ENCODE measurements around the gene PAM. TPM values are rescaled to one million over a fixed set of nuclear protein-coding genes. Genes with fewer than 3 reads are reported as not detected.

PAM gene
- total RNA-seq, 1 experiment from 2014 or later: 257 TPM

DNA sequence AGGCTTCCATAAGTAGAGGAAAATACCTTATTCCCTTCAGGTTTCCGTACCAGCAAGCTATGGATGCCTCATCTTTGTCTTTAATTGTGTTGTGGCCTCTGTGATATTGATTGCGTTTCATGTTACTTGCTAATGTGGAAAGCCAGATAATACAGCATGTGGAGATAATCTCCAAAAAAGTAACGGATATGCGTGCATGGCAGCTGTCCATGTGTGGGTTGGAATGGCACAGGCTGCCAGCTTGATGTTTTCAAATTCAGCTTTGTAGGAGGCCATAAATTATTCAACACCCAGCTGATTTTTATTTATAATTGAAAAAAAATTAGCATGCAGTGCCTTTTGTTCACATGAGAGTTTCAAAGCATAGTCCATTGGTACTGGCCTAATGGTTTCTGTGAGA is 219.9 kb downstream of the PAM start:
- ChIA-PET RAD21 (ENCODE audit: low non-redundant PET in 1 of 2, low total read pairs in 2 of 2, uncharacterized antibody in 2 of 2, unreplicated experiment in 2 of 2) (no interaction called here), POLR2A (no interaction called here), CTCF (no interaction called here)
- peaks cover 6 to 7% of the 10 kb centered on the region in 2 experiments; a peak in 2 of 4 replicates for H3K36me3 ChIP-seq (ENCODE audit: control insufficient read depth in 1 of 2, insufficient read depth in 2 of 2, low read length in 2 of 2)
- ATAC-seq (no peak), DNase-seq (ENCODE audit: low read depth, low spot score) (no peak)
- H3K27ac ChIP-seq (ENCODE audit: low read depth, low read length): no peak overlapping the region
- TF ChIP-seq EZH2phosphoT487 (IDR thresholded peaks at IDR 0.05; ENCODE audit: borderline replicate concordance): no peak
- no peak for TF ChIP-seq SIN3A (IDR thresholded peaks at IDR 0.05; ENCODE audit: low read depth)
- no peak for TF ChIP-seq YY1 (IDR thresholded peaks at IDR 0.05; ENCODE audit: extremely low read depth, insufficient replicate concordance, low read depth, low read length)
- no peak for TF ChIP-seq FOSL1 (IDR thresholded peaks at IDR 0.05; ENCODE audit: low read depth)
- no peak for TF ChIP-seq JUND (IDR thresholded peaks at IDR 0.05)
- no peak for TF ChIP-seq RAD21 (IDR thresholded peaks at IDR 0.05; ENCODE audit: low read depth)
- TF ChIP-seq, protein P1, sequence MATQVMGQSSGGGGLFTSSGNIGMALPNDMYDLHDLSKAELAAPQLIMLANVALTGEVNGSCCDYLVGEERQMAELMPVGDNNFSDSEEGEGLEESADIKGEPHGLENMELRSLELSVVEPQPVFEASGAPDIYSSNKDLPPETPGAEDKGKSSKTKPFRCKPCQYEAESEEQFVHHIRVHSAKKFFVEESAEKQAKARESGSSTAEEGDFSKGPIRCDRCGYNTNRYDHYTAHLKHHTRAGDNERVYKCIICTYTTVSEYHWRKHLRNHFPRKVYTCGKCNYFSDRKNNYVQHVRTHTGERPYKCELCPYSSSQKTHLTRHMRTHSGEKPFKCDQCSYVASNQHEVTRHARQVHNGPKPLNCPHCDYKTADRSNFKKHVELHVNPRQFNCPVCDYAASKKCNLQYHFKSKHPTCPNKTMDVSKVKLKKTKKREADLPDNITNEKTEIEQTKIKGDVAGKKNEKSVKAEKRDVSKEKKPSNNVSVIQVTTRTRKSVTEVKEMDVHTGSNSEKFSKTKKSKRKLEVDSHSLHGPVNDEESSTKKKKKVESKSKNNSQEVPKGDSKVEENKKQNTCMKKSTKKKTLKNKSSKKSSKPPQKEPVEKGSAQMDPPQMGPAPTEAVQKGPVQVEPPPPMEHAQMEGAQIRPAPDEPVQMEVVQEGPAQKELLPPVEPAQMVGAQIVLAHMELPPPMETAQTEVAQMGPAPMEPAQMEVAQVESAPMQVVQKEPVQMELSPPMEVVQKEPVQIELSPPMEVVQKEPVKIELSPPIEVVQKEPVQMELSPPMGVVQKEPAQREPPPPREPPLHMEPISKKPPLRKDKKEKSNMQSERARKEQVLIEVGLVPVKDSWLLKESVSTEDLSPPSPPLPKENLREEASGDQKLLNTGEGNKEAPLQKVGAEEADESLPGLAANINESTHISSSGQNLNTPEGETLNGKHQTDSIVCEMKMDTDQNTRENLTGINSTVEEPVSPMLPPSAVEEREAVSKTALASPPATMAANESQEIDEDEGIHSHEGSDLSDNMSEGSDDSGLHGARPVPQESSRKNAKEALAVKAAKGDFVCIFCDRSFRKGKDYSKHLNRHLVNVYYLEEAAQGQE (IDR thresholded peaks at IDR 0.05; ENCODE audit: low read depth): no peak
- no peak for TF ChIP-seq SP1 (IDR thresholded peaks at IDR 0.05; ENCODE audit: low read depth)
- no peak for TF ChIP-seq CEBPB (IDR thresholded peaks at IDR 0.05; ENCODE audit: low read depth)
- no peak for TF ChIP-seq EZH2 (IDR thresholded peaks at IDR 0.05)
- TF ChIP-seq, protein P2, sequence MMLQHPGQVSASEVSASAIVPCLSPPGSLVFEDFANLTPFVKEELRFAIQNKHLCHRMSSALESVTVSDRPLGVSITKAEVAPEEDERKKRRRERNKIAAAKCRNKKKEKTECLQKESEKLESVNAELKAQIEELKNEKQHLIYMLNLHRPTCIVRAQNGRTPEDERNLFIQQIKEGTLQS (IDR thresholded peaks at IDR 0.05): no peak
- no peak for TF ChIP-seq TCF7L2 (IDR thresholded peaks at IDR 0.05; ENCODE audit: borderline replicate concordance, extremely low read depth, insufficient read depth, insufficient read length)
- TF ChIP-seq, protein P3, sequence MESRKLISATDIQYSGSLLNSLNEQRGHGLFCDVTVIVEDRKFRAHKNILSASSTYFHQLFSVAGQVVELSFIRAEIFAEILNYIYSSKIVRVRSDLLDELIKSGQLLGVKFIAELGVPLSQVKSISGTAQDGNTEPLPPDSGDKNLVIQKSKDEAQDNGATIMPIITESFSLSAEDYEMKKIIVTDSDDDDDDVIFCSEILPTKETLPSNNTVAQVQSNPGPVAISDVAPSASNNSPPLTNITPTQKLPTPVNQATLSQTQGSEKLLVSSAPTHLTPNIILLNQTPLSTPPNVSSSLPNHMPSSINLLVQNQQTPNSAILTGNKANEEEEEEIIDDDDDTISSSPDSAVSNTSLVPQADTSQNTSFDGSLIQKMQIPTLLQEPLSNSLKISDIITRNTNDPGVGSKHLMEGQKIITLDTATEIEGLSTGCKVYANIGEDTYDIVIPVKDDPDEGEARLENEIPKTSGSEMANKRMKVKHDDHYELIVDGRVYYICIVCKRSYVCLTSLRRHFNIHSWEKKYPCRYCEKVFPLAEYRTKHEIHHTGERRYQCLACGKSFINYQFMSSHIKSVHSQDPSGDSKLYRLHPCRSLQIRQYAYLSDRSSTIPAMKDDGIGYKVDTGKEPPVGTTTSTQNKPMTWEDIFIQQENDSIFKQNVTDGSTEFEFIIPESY (IDR thresholded peaks at IDR 0.05; ENCODE audit: extremely low read depth, insufficient replicate concordance, low read length): no peak
- TF ChIP-seq EGR1 (IDR thresholded peaks at IDR 0.05; ENCODE audit: low read depth): no peak
- no peak for TF ChIP-seq SRF (IDR thresholded peaks at IDR 0.05; ENCODE audit: low read depth)
- no peak for TF ChIP-seq ELF1 (IDR thresholded peaks at IDR 0.05; ENCODE audit: borderline replicate concordance, low read depth)
- no peaks in the 10 kb centered on the region for H3K9me3 ChIP-seq (ENCODE audit: control insufficient read depth in 1 of 2, insufficient read depth in 1 of 2, low read depth in 1 of 2, low read length in 2 of 2)
- H3K9me2 ChIP-seq (ENCODE audit: insufficient read depth): no peaks in the 10 kb centered on the region
- intact Hi-C loops (cut with micrococcal nuclease): no loop called here
- no peak overlapping the region for H2AFZ ChIP-seq (ENCODE audit: low read depth, low read length, poor library complexity, severe bottlenecking)
- no peaks in the 10 kb centered on the region for H3K79me2 ChIP-seq (ENCODE audit: insufficient read depth, low read length)
- no peaks in the 10 kb centered on the region for H4K20me1 ChIP-seq (ENCODE audit: insufficient read depth)
- BruUV-seq (replicated peaks): no TSS peak
- H3K4me2 ChIP-seq (ENCODE audit: low read length): no peak overlapping the region
- peaks cover 0 to 5% of the 10 kb centered on the region in 2 experiments; a peak in 1 of 4 replicates for H3K4me1 ChIP-seq (ENCODE audit: control insufficient read depth in 1 of 2, insufficient read depth in 2 of 2, low read length in 2 of 2)
- H3K4me3 ChIP-seq (replicated peaks in 1 of 2; ENCODE audit: low read depth in 1 of 2, low read length in 2 of 2): no peak overlapping the region
- no peaks in the 10 kb centered on the region for H3K27me3 ChIP-seq (ENCODE audit: insufficient read depth, low read length)
- no peak overlapping the region for H3K9ac ChIP-seq (ENCODE audit: low read length)
